NCI-H2196 treated with DMSO at 0.1 percent for 48 hours (cell line): ENCODE data around the gene TMEM92.
"Not testable (repeated sequence)": the region's sequence is repeated elsewhere in the genome, so short reads cannot be mapped to it uniquely, and the experiment has no call there.

ENCODE experiments used
- DNase-seq: peaks from one replicate; lab custom pipeline; 2025; ENCODE audit not compliant: unreplicated experiment; lab: John Stamatoyannopoulos, UW

Gene TMEM92

GRCh38 chr17:50261051-50261915, 13.0 kb upstream of the TMEM92 start:
- DNase-seq = no peak

- no peak for DNase-seq
Measured at GRCh38 chr17:50262001-50262794, 12.1 kb upstream of the TMEM92 start.

- no peak for DNase-seq
Measured at GRCh38 chr17:50263331-50264262, 10.7 kb upstream of the TMEM92 start.

- DNase-seq = no peak
Measured at GRCh38 chr17:50264263-50265113, 9.8 kb upstream of the TMEM92 start.

GRCh38 chr17:50265212-50265611, 9.1 kb upstream of the TMEM92 start:
- DNase-seq = peak; percentile 56

- DNase-seq = no peak
Measured at GRCh38 chr17:50265690-50266315, 8.5 kb upstream of the TMEM92 start.

GRCh38 chr17:50266384-50267073, 7.7 kb upstream of the TMEM92 start:
- peak; percentile 78 for DNase-seq

GRCh38 chr17:50267074-50267841, 7.0 kb upstream of the TMEM92 start:
- no peak for DNase-seq

GRCh38 chr17:50268026-50268425, 6.2 kb upstream of the TMEM92 start:
- no peak for DNase-seq

- no peak for DNase-seq
Measured at GRCh38 chr17:50268743-50269275, 5.5 kb upstream of the TMEM92 start.

- no peak for DNase-seq
Measured at GRCh38 chr17:50269477-50270434, 4.5 kb upstream of the TMEM92 start.

GRCh38 chr17:50270435-50271362, 3.6 kb upstream of the TMEM92 start:
- no peak for DNase-seq

GRCh38 chr17:50271363-50271750, 2.9 kb upstream of the TMEM92 start:
- not testable (repeated sequence) for DNase-seq

- no peak for DNase-seq
Measured at GRCh38 chr17:50272246-50272645, 2.0 kb upstream of the TMEM92 start.

GRCh38 chr17:50272711-50273653, 1.3 kb upstream of the TMEM92 start:
- no peak for DNase-seq
